HG03103 (cell line): Measurements from ENCODE around the gene ARHGAP25.

Experiments used
- ATAC-seq: cut with Tn5 transposase; IDR thresholded peaks from one replicate; pipeline ENCODE4 v1.9.1; 2021; ENCODE audit warnings: low read depth; ENCODE audit not compliant: unreplicated experiment

ARHGAP25 gene

DNA sequence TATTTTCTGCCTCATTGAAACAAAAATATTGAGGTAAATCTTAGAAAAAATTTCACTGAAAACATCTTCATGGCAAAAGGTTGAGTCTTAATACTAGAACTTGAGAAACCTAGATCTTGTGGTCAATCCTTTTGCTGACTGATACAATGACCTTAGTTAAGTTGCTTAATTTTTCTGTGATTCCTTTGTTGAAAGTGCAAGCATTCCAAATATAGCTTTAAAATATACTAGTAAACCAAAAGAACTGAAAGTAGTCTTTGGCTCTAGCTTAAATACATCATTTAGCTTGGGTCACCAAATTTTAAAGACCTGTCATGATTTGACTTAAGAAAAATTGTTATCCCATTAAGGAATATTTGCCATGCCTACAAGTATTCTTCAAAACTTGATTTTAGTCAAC is 119.9 kb downstream of the ARHGAP25 start:
- ATAC-seq = no peak

DNA sequence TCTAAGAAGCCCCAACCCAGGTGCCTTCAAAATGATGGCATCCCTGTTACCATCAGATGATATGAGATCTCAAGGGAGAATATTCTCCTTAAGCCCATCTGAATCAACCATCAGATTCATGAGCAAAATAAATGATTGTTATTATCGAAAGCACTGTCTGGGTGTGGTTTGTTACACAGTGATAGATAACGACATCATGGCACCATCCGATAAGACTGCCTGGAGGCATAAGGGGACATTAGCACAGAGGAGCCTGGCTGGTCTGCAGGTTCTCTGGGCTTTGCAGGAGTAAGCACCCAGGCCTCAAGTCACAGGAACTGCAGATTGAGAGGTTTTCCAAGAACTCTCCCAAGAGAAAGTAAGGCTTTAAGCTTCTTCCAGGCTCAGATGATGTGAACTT is 120.9 kb downstream of the ARHGAP25 start:
- ATAC-seq = no peak

DNA sequence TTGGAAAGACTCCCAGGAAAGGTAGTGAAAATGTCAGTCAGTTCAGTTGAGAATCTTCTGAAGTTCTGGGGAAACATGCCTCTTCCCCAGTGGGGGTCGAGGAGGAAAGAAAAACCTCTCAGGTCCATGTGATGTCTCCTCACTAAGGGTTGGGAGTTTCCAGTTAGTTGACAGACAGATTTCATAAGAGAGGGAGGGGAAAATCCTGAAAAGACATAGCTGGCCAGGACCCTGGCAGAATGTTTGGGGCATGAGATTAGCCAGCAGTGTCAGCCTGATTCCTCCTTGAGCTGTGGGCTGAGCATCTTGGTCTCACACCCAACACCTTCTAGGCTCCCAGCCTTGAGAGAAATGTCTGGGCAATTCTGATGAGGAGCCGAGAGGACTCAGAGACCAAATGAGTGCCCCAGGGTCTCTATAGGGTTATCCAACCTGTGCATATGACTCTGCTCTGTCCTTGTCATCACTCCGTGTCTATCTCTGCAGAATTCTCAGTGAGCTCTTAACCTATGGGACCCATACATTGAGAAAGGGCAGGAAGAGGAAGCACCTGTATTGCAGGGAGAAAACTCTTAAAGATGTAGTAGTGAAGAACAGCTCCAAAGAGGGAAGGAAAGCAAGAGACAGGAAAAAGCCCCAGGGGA is 122.7 kb downstream of the ARHGAP25 start:
- ATAC-seq = no peak

DNA sequence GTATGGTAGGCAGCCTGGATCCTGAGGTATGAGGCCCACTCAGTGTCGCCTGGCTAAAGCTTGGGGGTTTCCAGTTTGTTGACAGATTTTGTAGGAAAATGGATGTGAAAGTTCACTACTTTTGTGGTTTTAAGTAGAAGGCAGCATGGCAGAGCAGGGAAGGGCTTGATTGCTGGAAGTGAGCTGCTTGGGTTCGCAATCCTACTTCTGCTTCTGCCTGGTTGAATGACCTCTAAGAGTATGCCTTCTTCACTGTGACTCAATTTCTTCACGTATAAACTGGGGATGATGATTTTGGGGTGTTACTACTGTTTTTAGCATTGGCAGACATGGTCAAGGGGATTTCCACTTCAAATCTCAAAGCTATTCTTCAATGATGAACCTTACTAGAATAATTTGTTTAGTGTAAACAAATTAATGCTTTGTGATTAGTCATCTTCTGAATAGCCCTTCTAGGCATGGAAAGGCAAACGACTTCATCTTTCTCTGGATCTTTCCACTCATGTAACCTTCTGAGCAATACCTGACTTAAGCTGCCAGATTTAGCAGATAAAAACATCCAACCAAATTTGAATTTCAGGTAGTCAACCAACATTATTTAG is 123.3 kb downstream of the ARHGAP25 start:
- no peak for ATAC-seq

DNA sequence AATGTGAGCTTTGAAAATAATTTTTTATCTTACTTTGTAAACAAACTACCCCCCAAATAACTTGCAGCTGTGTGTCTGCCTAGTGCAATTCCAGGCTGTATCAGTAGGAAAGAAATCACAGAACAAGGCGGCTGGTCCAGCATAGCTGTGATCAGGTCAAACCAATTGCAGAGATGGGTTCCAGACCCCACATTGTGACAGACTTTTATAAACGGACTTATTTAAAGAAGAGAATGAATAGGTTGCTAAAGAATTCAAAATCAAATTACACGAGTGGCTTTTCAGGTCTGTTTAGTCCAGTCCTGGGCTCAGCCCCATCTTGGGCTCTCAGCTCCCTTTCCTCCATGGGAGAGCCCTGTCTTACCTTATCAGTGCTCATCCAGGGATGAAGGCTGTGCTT is 125.5 kb downstream of the ARHGAP25 start:
- no peak for ATAC-seq

DNA sequence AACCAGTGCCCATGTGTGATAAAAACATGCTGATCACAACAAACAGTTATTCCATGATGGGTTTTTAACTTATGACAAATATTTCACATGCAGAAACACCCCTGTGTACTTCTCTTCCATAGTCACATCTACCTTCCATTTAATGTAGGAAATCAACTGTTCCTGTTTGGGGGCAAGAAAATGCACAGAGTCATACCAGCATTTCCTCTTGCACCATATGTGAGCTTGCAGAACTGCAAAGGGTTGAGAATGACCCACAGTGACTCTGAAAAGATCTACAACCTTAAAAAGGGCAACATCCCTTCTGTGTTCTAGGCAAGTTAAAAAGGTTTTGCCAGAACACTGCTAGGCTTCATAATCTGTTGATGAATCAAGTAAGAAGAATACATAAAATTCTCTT is 126.7 kb downstream of the ARHGAP25 start:
- ATAC-seq = no peak

DNA sequence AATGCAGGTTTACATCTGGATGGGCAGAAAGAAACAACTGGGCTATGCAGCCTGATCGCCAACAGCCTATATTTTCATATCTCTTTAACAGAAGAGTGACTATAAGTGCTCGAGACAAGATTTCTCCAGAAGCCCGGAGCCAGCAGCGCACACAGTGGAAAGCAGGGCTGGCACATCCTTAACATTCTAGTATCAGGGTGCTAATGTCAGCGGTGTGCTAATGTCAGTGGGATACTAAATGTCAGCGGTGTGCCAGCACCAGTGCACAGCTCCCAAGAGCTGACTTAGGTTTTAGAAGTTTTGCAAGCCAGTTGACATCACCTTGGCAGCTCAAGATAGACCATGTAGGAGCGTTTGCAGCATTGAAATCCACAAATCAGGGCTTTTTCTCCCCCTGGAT is 128.3 kb downstream of the ARHGAP25 start:
- no peak for ATAC-seq

DNA sequence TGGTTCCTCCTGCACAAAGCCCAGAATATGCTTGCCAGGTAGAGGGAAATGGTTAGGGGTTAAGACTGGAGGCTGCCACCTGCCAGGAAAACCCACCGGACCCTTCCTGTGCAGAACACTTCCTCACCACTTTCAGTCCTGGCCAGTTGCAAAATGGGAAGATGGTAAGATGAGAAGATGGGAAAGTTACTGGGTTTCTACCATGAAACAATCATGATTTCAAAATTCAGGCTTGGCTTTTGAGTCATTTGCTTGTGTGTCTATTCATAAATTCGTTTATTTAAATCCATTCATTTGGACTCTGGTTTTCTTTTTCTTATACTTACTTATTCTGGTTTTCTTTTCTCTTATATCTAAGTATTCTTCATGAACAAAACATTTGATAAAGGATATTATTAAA is 129.4 kb downstream of the ARHGAP25 start:
- no peak for ATAC-seq

DNA sequence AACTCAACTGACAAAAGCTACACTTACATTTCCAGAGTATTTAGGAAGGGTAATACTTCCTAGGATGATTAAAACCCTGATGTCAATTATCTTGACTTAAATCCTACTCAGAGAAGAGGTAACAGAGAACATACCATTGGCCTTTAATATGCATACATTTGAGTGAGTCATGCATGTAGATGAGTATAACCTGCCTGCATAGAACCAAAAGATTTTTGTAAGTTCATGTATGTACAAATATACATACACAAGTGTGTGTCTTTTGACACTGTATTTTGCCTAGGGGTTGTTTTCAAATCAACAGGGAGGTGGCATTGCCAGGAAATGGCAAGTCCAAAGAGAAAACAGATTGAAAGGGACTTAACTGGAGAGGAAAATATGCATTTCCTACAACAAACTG is 130.5 kb downstream of the ARHGAP25 start:
- no peak for ATAC-seq

DNA sequence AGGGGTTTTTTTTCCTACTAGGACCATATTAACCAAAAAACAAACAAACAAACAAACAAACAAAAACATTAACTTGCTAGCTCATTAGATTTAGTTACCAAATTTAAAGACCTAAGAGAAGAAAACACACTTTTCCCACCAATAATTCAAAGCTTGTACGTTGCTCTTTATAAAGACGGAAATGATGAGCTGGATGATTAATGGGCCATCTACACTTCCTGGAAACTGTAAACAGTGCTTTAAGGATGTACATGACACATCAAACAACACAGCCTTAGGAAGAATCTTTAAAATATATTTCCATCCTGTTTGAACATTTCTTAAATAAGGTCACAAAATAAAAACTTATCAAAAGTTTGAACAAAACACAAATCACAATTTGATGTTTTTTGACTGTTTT is 135.6 kb downstream of the ARHGAP25 start:
- ATAC-seq = no peak

DNA sequence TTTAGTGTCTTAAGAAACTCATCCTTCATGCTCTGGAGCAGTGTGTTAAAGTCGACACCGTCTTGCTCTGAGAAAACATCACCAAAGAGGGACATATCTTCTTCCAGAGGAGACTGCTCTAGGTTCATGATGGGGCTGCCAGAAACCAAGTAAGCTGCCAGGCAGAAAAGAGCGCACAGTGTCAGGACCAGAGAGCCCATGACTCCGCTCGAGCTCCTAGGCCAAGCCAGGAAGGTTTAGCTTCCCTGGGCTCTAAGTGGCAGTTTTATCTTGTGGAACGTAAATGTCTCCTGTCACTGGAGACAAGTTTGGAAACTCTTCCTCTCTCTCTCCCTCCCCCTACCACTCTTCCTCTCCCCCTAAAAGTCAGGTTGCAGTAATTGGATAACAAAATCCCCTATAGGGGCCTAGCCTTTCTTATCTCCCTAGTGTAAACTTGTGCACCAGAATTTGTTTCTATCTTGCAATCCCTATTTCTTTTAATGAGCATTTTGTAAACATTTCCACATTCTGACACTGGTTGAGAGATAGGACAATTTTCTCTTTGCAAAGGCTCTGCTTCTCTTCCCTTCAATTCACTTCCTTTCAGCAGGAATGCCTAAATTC is 136.7 kb downstream of the ARHGAP25 start, which contains the start of gene BMP10:
Gene BMP10 (minus strand): TSS at position 239 of the 606 bp plus-strand sequence. CDS start 39 bp downstream, at position 200.
- ATAC-seq = no peak
